HT1080 (cell line): ENCODE data around the gene PTPRU. TPM values are rescaled to one million over a fixed set of nuclear protein-coding genes. Genes with fewer than 3 reads are reported as not detected.

Experiments used
- DNase-seq: peaks from one replicate; pipeline ENCODE4 v3.0.0-alpha.2; 2015; ENCODE audit warnings: low read depth
- total RNA-seq: library from RNA; depleted of rRNA; stranded (reverse); fragments of >200 nt; shearing (Covaris generic); gene quantifications from 2 replicates; pipeline ENCODE4 v1.2.3, GENCODE V29; 2014; rRNA removed

Gene PTPRU
- total RNA-seq, 1 experiment from 2014 or later = 37.5 TPM

GRCh38 chr1:29362764-29363163 is 126.4 kb downstream of the PTPRU start:
- no peak for DNase-seq

GRCh38 chr1:29363536-29363935 is 127.2 kb downstream of the PTPRU start:
- no peak for DNase-seq

GRCh38 chr1:29364101-29364678 is 127.9 kb downstream of the PTPRU start:
- no peak for DNase-seq

- DNase-seq = no peak
Observed at GRCh38 chr1:29365906-29366670, 129.8 kb downstream of the PTPRU start.

GRCh38 chr1:29368936-29369932 is 132.9 kb downstream of the PTPRU start:
- no peak for DNase-seq

GRCh38 chr1:29370067-29370466 is 133.7 kb downstream of the PTPRU start:
- DNase-seq = no peak

GRCh38 chr1:29371332-29371731 is 135.0 kb downstream of the PTPRU start:
- DNase-seq = no peak

GRCh38 chr1:29372108-29372507 is 135.8 kb downstream of the PTPRU start:
- no peak for DNase-seq

Other genes with a start within 250 kb of the PTPRU start
- gene TMEM200B, start 112.6 kb upstream of the PTPRU start, total RNA-seq = 0.07 and 0.56 TPM in 2 replicates
- gene SRSF4, start 54.6 kb upstream of the PTPRU start, total RNA-seq = 30.8 and 60.9 TPM in 2 replicates
- gene MECR, start 5.6 kb upstream of the PTPRU start, total RNA-seq = 34.4 and 34.6 TPM in 2 replicates